HUDEP-2 (cell line): ENCODE measurements around the gene PIBF1.
A peak's percentile ranks its signal among the peaks of the same experiment; 100 is the strongest.
"Not testable (repeated sequence)": the region's sequence is repeated elsewhere in the genome, so short reads cannot be mapped to it uniquely, and the experiment has no call there.

Source experiments
- DNase-seq, 76 experiments: peaks; one replicate each; lab custom pipeline; 2025; ENCODE audit not compliant: unreplicated experiment in 76 of 76; lab: John Stamatoyannopoulos, UW

The PIBF1 gene

GRCh38 chr13:72998012-72998411 lies 216.1 kb downstream of the PIBF1 start:
- DNase-seq, result no peak

GRCh38 chr13:73000027-73000674 lies 218.2 kb downstream of the PIBF1 start:
- peak in 3 of 76 experiments; percentile 1 to 14 (median 1) for DNase-seq

DNA sequence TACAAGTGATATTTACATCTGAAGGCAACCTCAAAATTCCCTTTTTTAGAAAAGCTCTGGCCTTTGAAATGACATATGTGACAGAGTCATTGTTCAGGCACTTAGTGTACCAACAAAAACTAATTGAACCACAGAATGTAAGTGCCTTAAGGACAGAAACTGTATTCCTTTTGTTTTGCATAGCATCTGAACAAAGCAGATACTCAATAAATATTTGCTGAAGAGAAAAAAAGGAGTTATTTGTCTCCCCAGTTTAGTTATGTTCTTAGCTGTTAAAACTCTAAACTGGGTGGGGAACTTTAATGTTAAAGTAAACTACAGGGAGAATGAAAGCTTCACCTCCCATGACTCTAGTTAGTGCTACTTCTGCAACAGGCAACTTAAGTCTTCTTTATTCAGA lies 220.0 kb downstream of the PIBF1 start:
- no peak for DNase-seq

GRCh38 chr13:73011751-73012150 lies 229.8 kb downstream of the PIBF1 start:
- DNase-seq, result no peak

DNA sequence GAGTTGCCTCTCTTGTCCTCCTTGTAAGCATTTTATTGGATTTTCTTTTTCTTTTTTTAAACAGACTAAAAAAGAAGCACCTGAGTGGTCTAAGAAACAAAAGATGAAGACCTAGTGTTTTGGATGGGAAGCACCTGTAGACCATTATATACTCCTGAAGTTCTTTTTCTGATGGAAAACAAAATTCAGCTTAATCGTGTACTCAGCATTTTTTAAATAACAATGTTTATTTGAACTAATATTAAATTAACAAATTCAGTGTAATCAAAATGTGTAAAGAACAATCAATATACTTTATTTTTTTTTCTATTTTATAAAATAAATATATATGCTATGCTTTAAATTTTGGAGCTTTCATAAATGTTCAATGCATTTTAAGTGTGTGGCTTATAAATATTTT lies 233.9 kb downstream of the PIBF1 start:
- DNase-seq, result no peak

DNA sequence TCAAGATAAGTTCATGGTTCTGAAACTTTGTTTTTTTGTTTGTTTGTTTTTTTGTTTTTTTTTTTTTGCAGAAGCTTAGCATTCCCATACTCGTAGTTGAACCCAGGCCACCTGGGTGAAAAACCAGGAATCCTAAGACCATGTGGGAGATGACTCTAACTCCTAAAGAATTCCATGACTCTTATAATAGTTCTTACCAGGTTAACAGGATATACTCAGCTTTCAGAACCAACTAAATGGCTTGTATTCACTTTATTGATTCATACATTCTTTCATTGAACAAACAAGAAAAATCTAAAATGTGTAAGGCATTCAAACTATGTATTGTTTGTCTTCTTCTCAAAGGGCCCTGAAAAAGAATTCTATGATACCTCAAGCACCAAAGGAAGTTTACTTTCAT lies 236.4 kb downstream of the PIBF1 start:
- no peak for DNase-seq

GRCh38 chr13:73025217-73026012 lies 243.5 kb downstream of the PIBF1 start:
- no peak for DNase-seq

- DNase-seq, result no peak
Observed at GRCh38 chr13:73034901-73035300, 253.0 kb downstream of the PIBF1 start.

GRCh38 chr13:73035660-73036059 lies 253.7 kb downstream of the PIBF1 start:
- no peak for DNase-seq

- DNase-seq, result no peak
Observed at GRCh38 chr13:73036566-73036965, 254.6 kb downstream of the PIBF1 start.

- DNase-seq, result no peak
Observed at GRCh38 chr13:73038064-73038463, 256.1 kb downstream of the PIBF1 start.

- DNase-seq, result no peak
Observed at GRCh38 chr13:73039201-73040108, 257.5 kb downstream of the PIBF1 start.

- no peak for DNase-seq
Observed at GRCh38 chr13:73040484-73040883, 258.6 kb downstream of the PIBF1 start.

GRCh38 chr13:73040968-73041596 lies 259.1 kb downstream of the PIBF1 start:
- peak in 6 of 76 experiments; percentile 2 to 35 (median 9) for DNase-seq

- no peak for DNase-seq
Observed at GRCh38 chr13:73045031-73045430, 263.1 kb downstream of the PIBF1 start.

DNA sequence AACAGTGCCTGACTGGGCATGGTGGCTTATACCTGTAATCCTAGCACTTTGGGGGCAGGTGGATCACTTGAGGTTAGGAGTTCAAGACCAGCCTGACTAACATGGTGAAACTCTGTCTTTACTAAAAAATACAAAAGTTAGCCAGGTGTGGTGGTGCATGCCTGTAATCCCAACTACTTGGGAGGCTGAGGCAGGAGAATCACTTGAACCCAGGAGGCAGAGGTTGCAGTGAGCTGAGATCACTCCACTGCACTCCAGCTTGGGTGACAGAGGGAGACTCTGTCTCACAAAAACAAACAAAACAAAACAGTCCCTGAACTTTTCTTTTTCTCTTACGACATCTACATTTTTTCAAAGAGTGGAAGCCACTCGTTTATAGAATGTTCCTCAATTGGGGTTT lies 266.7 kb downstream of the PIBF1 start:
- not testable (repeated sequence) for DNase-seq

GRCh38 chr13:73054712-73055111 lies 272.8 kb downstream of the PIBF1 start:
- no peak for DNase-seq

DNA sequence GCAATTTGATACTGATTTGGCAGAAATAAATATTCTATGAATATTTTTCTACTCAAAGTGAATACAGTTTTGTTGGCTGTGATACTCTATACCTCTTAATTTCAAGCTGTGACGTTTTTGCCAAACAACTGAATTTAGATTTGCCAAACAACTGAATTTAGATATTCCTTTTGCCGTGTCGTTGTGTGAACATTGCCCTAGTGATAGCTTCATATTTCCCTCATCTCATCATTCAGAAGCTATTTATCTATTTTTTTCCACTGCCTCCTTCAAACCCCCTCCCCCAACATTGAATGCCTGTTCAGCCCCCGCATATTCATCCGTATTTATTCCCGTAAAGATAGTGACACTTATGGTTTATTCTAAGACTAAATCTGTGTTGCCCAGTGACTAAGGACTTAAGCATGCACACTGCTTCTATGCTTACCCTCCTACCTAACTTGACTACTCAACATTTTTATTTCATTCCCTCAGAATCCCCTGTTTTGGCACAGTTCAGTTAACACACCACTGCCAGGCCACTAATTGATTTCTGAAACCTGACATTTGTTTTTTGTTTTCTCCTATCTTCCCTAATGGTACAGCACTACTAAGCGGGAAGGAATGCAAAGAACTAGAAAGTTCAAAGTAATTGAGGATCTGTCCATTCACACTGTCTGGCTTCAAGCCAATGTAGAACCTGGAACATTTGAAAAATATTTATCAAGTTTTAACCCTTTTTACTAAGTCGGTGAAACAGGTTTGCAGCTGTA lies 274.1 kb downstream of the PIBF1 start:
- DNase-seq, result no peak

- DNase-seq, result no peak
Observed at GRCh38 chr13:73056565-73056962, 274.6 kb downstream of the PIBF1 start.
